Measurements from ENCODE around the gene PARD6B. TPM values are rescaled to one million over a fixed set of nuclear protein-coding genes. Genes with fewer than 3 reads are reported as not detected.

Gene PARD6B
- total RNA-seq, 2 donors from 2014 or later, result 29.0 to 36.7 TPM

GRCh38 chr20:50746138-50746940 is 15.0 kb downstream of the PARD6B start:
- TF ChIP-seq CTCF (conservative IDR thresholded peaks at IDR 0.05), result peak; percentile 31

GRCh38 chr20:50747275-50747674 is 15.9 kb downstream of the PARD6B start:
- Mint-ChIP-seq H3K27ac (no peak overlapping the region), H3K27me3 (ENCODE audit: insufficient read depth) (no peaks in the 10 kb centered on the region), H3K36me3 (ENCODE audit: low read depth) (peaks cover 32% of the 10 kb centered on the region), H3K4me1 (peaks cover 23% of the 10 kb centered on the region), H3K4me3 (no peak overlapping the region), H3K9me3 (no peaks in the 10 kb centered on the region)
- H3K27me3 ChIP-seq (ENCODE audit: control insufficient read depth, insufficient read depth, low read length, poor library complexity, severe bottlenecking), result no peaks in the 10 kb centered on the region
- no peaks in the 10 kb centered on the region for H3K9me3 ChIP-seq (ENCODE audit: control insufficient read depth, low read length)
- WGBS, 2 experiments (ENCODE audit: insufficient coverage in 1 of 2, insufficient read length in 1 of 2), result 100% methylated on average over 2 of the region's 2 CpGs; no CpG with 5 or more reads in 1 of the 2 experiments
- H3K4me3 ChIP-seq (ENCODE audit: low read length), result no peak overlapping the region
- H3K27ac ChIP-seq (ENCODE audit: low read depth, low read length), result no peak overlapping the region
- H3K36me3 ChIP-seq (ENCODE audit: control insufficient read depth, insufficient read depth, low read length), result peaks cover 57% of the 10 kb centered on the region
- no peak for DNase-seq
- TF ChIP-seq CTCF (conservative IDR thresholded peaks at IDR 0.05), result no peak
- no peaks in the 10 kb centered on the region for H3K4me1 ChIP-seq (ENCODE audit: control insufficient read depth, insufficient read depth, low read length)
- no peak overlapping the region for H3K9ac ChIP-seq (ENCODE audit: extremely low read depth, low read length, poor library complexity, severe bottlenecking)

More at GRCh38 chr20:50746138-50746940, 15.0 kb downstream of the PARD6B start:
- Histone ChIP-seq H3K4me1 (ENCODE audit: control insufficient read depth, insufficient read depth, low read length) (no peaks in the 10 kb centered on the region), H3K27me3 (ENCODE audit: control insufficient read depth, insufficient read depth, low read length, poor library complexity, severe bottlenecking) (no peaks in the 10 kb centered on the region), H3K27ac (ENCODE audit: low read depth, low read length) (peak overlapping the region; percentile 40), H3K9ac (ENCODE audit: extremely low read depth, low read length, poor library complexity, severe bottlenecking) (no peak overlapping the region), H3K9me3 (ENCODE audit: control insufficient read depth, low read length) (no peaks in the 10 kb centered on the region), H3K36me3 (ENCODE audit: control insufficient read depth, insufficient read depth, low read length) (peaks cover 50% of the 10 kb centered on the region), H3K4me3 (ENCODE audit: low read length) (no peak overlapping the region)
- 97 to 100% methylated on average over 3 of the region's 3 CpGs for WGBS, 2 experiments (ENCODE audit: insufficient coverage in 1 of 2, insufficient read length in 1 of 2)
- no peaks in the 10 kb centered on the region for H3K27me3 Mint-ChIP-seq (ENCODE audit: insufficient read depth)
- peaks cover 24% of the 10 kb centered on the region for H3K4me1 Mint-ChIP-seq
- peaks cover 30% of the 10 kb centered on the region for H3K36me3 Mint-ChIP-seq (ENCODE audit: low read depth)
- H3K9me3 Mint-ChIP-seq, result no peaks in the 10 kb centered on the region
- no peak overlapping the region for H3K27ac Mint-ChIP-seq
- DNase-seq, result peak; percentile 17
- H3K4me3 Mint-ChIP-seq, result no peak overlapping the region

GRCh38 chr20:50750145-50750671 is 18.8 kb downstream of the PARD6B start:
- Histone ChIP-seq H3K36me3 (ENCODE audit: control insufficient read depth, insufficient read depth, low read length) (peaks cover 59% of the 10 kb centered on the region), H3K4me3 (ENCODE audit: low read length) (no peak overlapping the region), H3K27me3 (ENCODE audit: control insufficient read depth, insufficient read depth, low read length, poor library complexity, severe bottlenecking) (no peaks in the 10 kb centered on the region), H3K9ac (ENCODE audit: extremely low read depth, low read length, poor library complexity, severe bottlenecking) (no peak overlapping the region), H3K4me1 (ENCODE audit: control insufficient read depth, insufficient read depth, low read length) (no peaks in the 10 kb centered on the region), H3K9me3 (ENCODE audit: control insufficient read depth, low read length) (no peaks in the 10 kb centered on the region), H3K27ac (ENCODE audit: low read depth, low read length) (no peak overlapping the region)
- Mint-ChIP-seq H3K9me3 (no peaks in the 10 kb centered on the region), H3K4me1 (peaks cover 12% of the 10 kb centered on the region), H3K4me3 (no peak overlapping the region), H3K27me3 (ENCODE audit: insufficient read depth) (no peaks in the 10 kb centered on the region), H3K36me3 (ENCODE audit: low read depth) (peaks cover 29% of the 10 kb centered on the region), H3K27ac (no peak overlapping the region)
- DNase-seq, result peak; percentile 13
- TF ChIP-seq CTCF (conservative IDR thresholded peaks at IDR 0.05), result no peak
- 93 to 94% methylated on average over 8 of the region's 8 CpGs for WGBS, 2 experiments (ENCODE audit: insufficient coverage in 1 of 2, insufficient read length in 1 of 2)

All from endodermal cell (in vitro differentiated cells).